GM12892 (cell line): ENCODE results near the gene KIF5C.

Experiments used
- DNase-seq: peaks from one replicate; pipeline ENCODE4 v3.0.0; 2011; ENCODE audit not compliant: insufficient read length
- FAIRE-seq: peaks from 2 replicates; lab custom pipeline; 2011; peaks lifted over from hg19 to GRCh38; lab: Jason Lieb, UNC
- POLR2A ChIP-seq: IDR thresholded peaks from 2 replicates; pipeline ENCODE4 v1.6.1; 2011; ENCODE audit warnings: low read depth, low read length, control low read depth
- POLR2AphosphoS5 ChIP-seq: IDR thresholded peaks from 2 replicates; pipeline ENCODE4 v1.6.1; 2011; ENCODE audit warnings: low read depth, low read length, control low read depth
- TAF1 ChIP-seq: IDR thresholded peaks from 2 replicates; pipeline ENCODE4 v1.6.1; 2011; ENCODE audit warnings: low read depth, mild to moderate bottlenecking, control low read depth, low read length, borderline replicate concordance

Gene KIF5C

GRCh38 chr2:149018981-149019380 lies 144.0 kb downstream of the KIF5C start:
- FAIRE-seq, result no peak
- no peak for DNase-seq

GRCh38 chr2:149019768-149020167 lies 144.7 kb downstream of the KIF5C start:
- FAIRE-seq (peak; percentile 69), DNase-seq (no peak)
- no peak for TF ChIP-seq POLR2A
- TF ChIP-seq POLR2AphosphoS5, result no peak
- TF ChIP-seq TAF1, result no peak

More at GRCh38 chr2:149018981-149019380, 144.0 kb downstream of the KIF5C start:
- TF ChIP-seq POLR2AphosphoS5 (no peak), POLR2A (no peak), TAF1 (no peak)

GRCh38 chr2:149020432-149020851 lies 145.4 kb downstream of the KIF5C start:
- FAIRE-seq, result peak; percentile 92
- TF ChIP-seq POLR2AphosphoS5 (peak; percentile 71), TAF1 (0 out of 2 replicates have a peak, but pooled peaks have one; percentile 24), POLR2A (peak; percentile 80)
- DNase-seq, result no peak

DNA sequence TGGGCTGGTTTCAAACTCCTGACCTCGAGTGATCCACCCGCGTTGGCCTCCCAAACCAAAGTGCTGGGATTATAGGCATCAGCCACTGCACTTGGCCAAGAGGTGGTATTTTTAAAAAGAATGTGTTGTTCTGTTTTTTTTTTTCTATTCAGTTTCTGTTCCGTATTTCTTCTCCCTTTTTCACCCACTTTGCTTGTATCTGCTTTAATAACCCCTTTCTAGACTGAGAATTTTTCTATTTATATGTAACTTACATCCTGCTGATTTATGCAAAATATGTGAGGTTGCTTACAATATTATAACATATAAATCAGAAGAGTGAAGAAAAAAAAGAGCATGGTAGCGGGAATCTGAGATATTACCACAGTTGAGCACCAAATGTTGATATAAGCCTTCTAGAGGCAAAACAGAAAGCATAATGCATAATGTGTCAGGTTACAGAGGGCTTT lies 146.3 kb downstream of the KIF5C start:
- peak; percentile 83 for FAIRE-seq
- no peak for DNase-seq
- TF ChIP-seq POLR2AphosphoS5, result no peak
- no peak for TF ChIP-seq TAF1
- no peak for TF ChIP-seq POLR2A

DNA sequence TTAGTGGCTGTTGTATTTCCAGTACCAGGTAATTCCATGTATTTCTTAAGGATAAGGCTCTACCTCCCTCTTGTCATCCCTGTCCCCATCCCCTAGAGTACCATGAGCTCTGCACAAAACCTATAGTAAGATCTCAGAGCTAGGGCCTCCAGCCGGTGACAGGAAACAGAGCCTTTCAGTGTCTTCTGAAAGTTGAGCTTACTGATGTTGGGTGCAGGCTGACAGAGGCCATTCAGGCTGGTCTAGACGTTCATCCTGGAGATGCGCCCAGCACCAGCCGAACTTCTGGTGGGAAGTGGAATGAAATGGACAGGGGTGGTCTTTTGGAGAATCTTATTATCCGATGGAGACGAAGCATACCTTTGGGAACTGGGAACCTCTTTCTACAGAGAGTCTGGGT lies 146.7 kb downstream of the KIF5C start:
- FAIRE-seq (no peak), DNase-seq (no peak)
- no peak for TF ChIP-seq POLR2AphosphoS5
- peak; percentile 45; the same call in 1 of the 2 replicates for TF ChIP-seq POLR2A
- TF ChIP-seq TAF1, result no peak

DNA sequence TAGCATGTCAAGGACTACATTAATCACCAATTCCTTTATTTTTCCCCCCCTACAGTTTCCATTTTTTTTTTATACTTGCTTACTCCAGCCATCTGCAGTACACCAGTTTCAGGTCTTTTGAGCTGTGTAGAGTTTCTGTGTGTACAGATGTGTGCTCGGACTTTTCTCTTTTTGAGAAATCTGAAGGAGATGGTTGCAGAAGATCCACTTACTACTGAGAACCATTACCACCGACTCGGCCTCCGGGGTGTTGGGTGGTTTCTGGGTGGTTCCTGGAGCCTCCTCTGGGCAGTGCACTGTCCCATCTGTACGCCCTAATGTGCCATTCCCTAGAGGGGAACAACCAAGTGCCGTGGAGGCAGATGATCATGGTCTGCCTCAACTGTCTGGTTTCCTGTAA lies 148.1 kb downstream of the KIF5C start:
- FAIRE-seq, result peak; percentile 9
- DNase-seq, result no peak
- TF ChIP-seq TAF1 (no peak), POLR2A (no peak), POLR2AphosphoS5 (no peak)

DNA sequence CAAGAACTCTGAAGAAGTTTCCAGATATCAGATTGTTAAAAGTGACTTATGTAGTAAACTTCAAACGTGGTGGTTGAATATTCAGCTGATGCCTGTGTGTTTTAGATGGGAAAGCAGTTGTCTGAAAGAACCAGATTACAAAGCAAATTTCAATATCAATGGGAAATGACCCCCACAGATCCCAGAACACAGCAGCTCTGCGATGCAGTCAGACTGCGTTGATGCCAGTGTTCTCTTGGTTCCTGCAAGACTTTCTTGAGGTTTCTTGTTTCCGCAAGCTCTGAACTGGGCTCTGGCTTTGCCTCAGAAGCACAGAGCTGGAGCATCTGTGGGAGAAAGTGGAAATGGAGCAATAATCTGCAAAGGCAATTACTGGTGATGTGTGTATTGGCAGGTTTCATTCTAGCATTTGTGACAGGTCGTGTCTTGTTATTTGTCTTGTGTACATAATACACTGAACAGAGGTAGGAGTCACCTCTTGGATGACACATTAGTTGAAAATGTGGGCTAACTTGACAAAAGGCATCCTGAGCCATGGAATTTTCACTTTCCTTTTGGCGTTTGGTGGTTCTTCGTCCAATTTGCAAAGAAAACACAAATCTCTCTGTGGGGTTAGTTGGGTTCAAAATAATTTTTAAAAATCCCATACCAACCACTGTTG lies 152.7 kb downstream of the KIF5C start:
- FAIRE-seq (no peak), DNase-seq (no peak)
- TF ChIP-seq POLR2AphosphoS5 (no peak), POLR2A (no peak), TAF1 (no peak)

- no peak for FAIRE-seq
- TF ChIP-seq TAF1 (no peak), POLR2AphosphoS5 (no peak), POLR2A (no peak)
- DNase-seq, result no peak
These were observed 153.3 kb downstream of the KIF5C start for GRCh38 chr2:149028377-149028776.

DNA sequence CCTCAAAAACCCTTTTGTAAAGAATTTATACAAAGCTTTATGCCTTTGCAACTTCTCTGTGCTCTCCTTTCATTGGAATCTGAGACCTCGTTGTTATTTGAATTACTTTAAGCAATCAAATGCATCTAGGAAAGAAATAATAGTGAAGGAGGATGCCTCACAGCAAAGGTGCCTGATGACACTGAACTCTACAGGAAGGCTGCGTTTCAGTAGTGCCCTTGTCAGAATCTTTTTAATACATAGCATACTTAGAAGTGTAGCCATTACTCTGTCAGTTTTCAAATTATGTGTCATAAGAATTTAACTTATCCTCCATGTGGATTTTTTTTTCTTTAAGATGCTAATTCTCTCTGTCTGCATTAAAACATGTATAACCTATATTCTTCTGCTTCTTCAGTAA lies 153.9 kb downstream of the KIF5C start:
- no peak for FAIRE-seq
- TF ChIP-seq TAF1 (no peak), POLR2A (no peak), POLR2AphosphoS5 (no peak)
- no peak for DNase-seq

GRCh38 chr2:149029307-149029965 lies 154.4 kb downstream of the KIF5C start:
- TF ChIP-seq TAF1 (no peak), POLR2AphosphoS5 (no peak), POLR2A (no peak)
- FAIRE-seq (no peak), DNase-seq (no peak)

DNA sequence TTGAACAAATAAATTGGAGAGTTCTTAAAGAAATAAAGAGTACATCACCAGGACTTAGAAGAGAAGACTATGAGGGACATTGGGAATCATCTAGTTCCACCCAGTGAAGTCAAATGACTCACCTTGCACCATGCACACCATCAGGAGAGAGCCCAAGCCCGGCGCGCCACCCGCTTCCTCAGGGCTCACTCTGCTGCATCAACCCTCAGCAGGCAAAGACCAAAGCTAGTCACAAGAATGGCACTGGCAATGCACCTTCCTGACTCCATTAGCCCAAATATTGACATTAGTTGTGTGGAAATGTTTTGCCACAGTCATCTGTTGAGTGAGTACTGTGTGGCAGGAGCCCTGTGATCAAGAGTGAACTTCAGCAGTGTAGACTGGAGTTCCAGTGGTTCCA lies 156.4 kb downstream of the KIF5C start:
- no peak for FAIRE-seq
- DNase-seq, result no peak
- no peak for TF ChIP-seq POLR2A
- TF ChIP-seq POLR2AphosphoS5, result no peak
- no peak for TF ChIP-seq TAF1
